GM23338 (cell line): ENCODE results near the gene ASAP2. TPM values are rescaled to one million over a fixed set of nuclear protein-coding genes. Genes with fewer than 3 reads are reported as not detected.

Experiments used
- ATAC-seq: fragments of 200-7000 bp; cut with Tn5 transposase; 3 replicates; pipeline ENCODE4 v1.9.1; 2020
- DNase-seq: peaks from one replicate; pipeline ENCODE4 v3.0.0-alpha.2; 2015; ENCODE audit warnings: low spot score
- H2AFZ ChIP-seq: fragments of 200-600 bp; sonication (generic); 2 replicates; pipeline ENCODE4 v1.8.0; 2016; ENCODE audit warnings: antibody characterized with exemption, mild to moderate bottlenecking, moderate library complexity
- H3F3A ChIP-seq: fragments of 200-600 bp; sonication (generic); replicated peaks from 2 replicates; pipeline ENCODE4 v1.8.0; 2017; ENCODE audit warnings: antibody characterized with exemption, mixed run types, low read depth
- H3K27ac ChIP-seq: fragments of 200-600 bp; sonication (generic); 2 replicates; pipeline ENCODE4 v1.6.1; 2016; ENCODE audit warnings: low read depth
- H3K27me3 ChIP-seq: fragments of 200-600 bp; sonication (generic); 2 replicates; pipeline ENCODE4 v1.8.0; 2016; ENCODE audit warnings: mild to moderate bottlenecking, mixed run types, moderate library complexity; ENCODE audit not compliant: insufficient read depth
- H3K36me3 ChIP-seq: fragments of 200-600 bp; sonication (generic); 2 replicates; pipeline ENCODE4 v1.8.0; 2016; ENCODE audit warnings: mild to moderate bottlenecking; ENCODE audit not compliant: insufficient read depth
- H3K4me1 ChIP-seq: fragments of 200-600 bp; sonication (generic); 2 replicates; pipeline ENCODE4 v1.8.0; 2016; ENCODE audit warnings: mild to moderate bottlenecking, moderate library complexity; ENCODE audit not compliant: insufficient read depth
- H3K4me2 ChIP-seq: fragments of 200-600 bp; sonication (generic); 2 replicates; pipeline ENCODE4 v1.7.1; 2017; ENCODE audit warnings: mixed run types
- H3K4me3 ChIP-seq: fragments of 200-600 bp; sonication (generic); 2 replicates; pipeline ENCODE4 v1.6.1; 2016; ENCODE audit warnings: mixed run types
- H3K79me2 ChIP-seq: fragments of 200-600 bp; sonication (generic); replicated peaks from 2 replicates; pipeline ENCODE4 v1.8.0; 2017; ENCODE audit warnings: mild to moderate bottlenecking; ENCODE audit not compliant: insufficient read depth
- H3K9me2 ChIP-seq: fragments of 200-600 bp; sonication (generic); 2 replicates; pipeline ENCODE4 v1.8.0; 2017; ENCODE audit not compliant: insufficient read depth
- H4K20me1 ChIP-seq: fragments of 200-600 bp; sonication (generic); replicated peaks from 2 replicates; pipeline ENCODE4 v1.8.0; 2017; ENCODE audit warnings: mild to moderate bottlenecking; ENCODE audit not compliant: insufficient read depth
- H3K27ac Mint-ChIP-seq: 2 replicates; pipeline ENCODE4 v1.8.0; 2020; ENCODE audit warnings: inconsistent platforms, mild to moderate bottlenecking, moderate library complexity, mixed read lengths
- H3K27me3 Mint-ChIP-seq: 3 replicates; pipeline ENCODE4 v1.8.0; 2022; ENCODE audit warnings: low read depth, mild to moderate bottlenecking, moderate library complexity, mixed read lengths, inconsistent platforms; ENCODE audit not compliant: insufficient read depth, poor library complexity
- H3K36me3 Mint-ChIP-seq: 3 replicates; pipeline ENCODE4 v1.8.0; 2021; ENCODE audit warnings: low read depth, mild to moderate bottlenecking, inconsistent platforms, moderate library complexity, mixed read lengths
- H3K4me1 Mint-ChIP-seq: 3 replicates; pipeline ENCODE4 v1.8.0; 2020; ENCODE audit warnings: mild to moderate bottlenecking, inconsistent platforms, mixed read lengths
- H3K4me3 Mint-ChIP-seq: 3 replicates; pipeline ENCODE4 v1.8.0; 2021; ENCODE audit warnings: moderate library complexity, mild to moderate bottlenecking, inconsistent platforms, mixed read lengths
- H3K9me3 Mint-ChIP-seq: 3 replicates; pipeline ENCODE4 v1.8.0; 2020; ENCODE audit warnings: moderate library complexity, mild to moderate bottlenecking, inconsistent platforms, mixed read lengths
- CREB1 ChIP-seq: fragments of 250-450 bp; sonication (Bioruptor Pico); IDR thresholded peaks from 2 replicates; pipeline ENCODE4 v1.5.0; 2020; ENCODE audit warnings: low read depth, mild to moderate bottlenecking, moderate library complexity
- CTCF ChIP-seq, 2 experiments: fragments of 200-600 bp in 1 of 2; sonication (generic) in 1 of 2; conservative IDR thresholded peaks; 2 replicates each; pipeline versions ENCODE4 v1.5.1 to v1.6.1; 2016 to 2017; ENCODE audit warnings: antibody characterized with exemption in 2 of 2, low read depth in 2 of 2, mild to moderate bottlenecking in 2 of 2, moderate library complexity in 1 of 2
- ETS1 ChIP-seq: IDR thresholded peaks from 2 replicates; pipeline ENCODE4 v1.6.1; 2016; ENCODE audit warnings: antibody characterized with exemption
- EZH2 ChIP-seq: fragments of 200-600 bp; sonication (generic); IDR thresholded peaks from one replicate; pipeline ENCODE4 v1.8.0; 2017; ENCODE audit warnings: antibody characterized with exemption, mild to moderate bottlenecking, low read depth; ENCODE audit not compliant: unreplicated experiment
- NANOG ChIP-seq: IDR thresholded peaks from 2 replicates; pipeline ENCODE4 v1.6.1; 2016; ENCODE audit warnings: antibody characterized with exemption, borderline replicate concordance
- POLR2AphosphoS5 ChIP-seq: IDR thresholded peaks from 2 replicates; pipeline ENCODE4 v1.6.1; 2016; ENCODE audit warnings: antibody characterized with exemption, low read depth
- REST ChIP-seq: IDR thresholded peaks from one replicate; pipeline ENCODE4 v1.6.1; 2018; ENCODE audit warnings: antibody characterized with exemption; ENCODE audit not compliant: unreplicated experiment
- STAT1 ChIP-seq: IDR thresholded peaks from one replicate; pipeline ENCODE4 v1.6.1; 2016; ENCODE audit warnings: antibody characterized with exemption; ENCODE audit not compliant: unreplicated experiment
- ZNF114 ChIP-seq: fragments of 250-450 bp; sonication (Bioruptor Pico); IDR thresholded peaks from 2 replicates; pipeline ENCODE4 v1.5.0; 2020; ENCODE audit warnings: mild to moderate bottlenecking, moderate library complexity
- ZNF331 ChIP-seq: fragments of 250-450 bp; sonication (Bioruptor Pico); IDR thresholded peaks from 2 replicates; pipeline ENCODE4 v1.5.0; 2020; ENCODE audit warnings: low read depth, mild to moderate bottlenecking, moderate library complexity
- polyA plus RNA-seq: library from polyadenylated mRNA; unstranded; fragments of >200 nt; fragmentation: Nextera tagmentation; extraction: Ambion mirVana; gene quantifications from 2 replicates; pipeline ENCODE4 v1.2.1, GENCODE V29; 2016
- total RNA-seq: library from RNA; depleted of rRNA; stranded (reverse); fragments of >200 nt; shearing (Covaris generic); gene quantifications from 2 replicates; pipeline ENCODE4 v1.2.3, GENCODE V29; 2014

The ASAP2 gene
- total and polyA plus RNA-seq, 2 experiments from 2014 or later = 2.6 to 15.6 TPM

DNA sequence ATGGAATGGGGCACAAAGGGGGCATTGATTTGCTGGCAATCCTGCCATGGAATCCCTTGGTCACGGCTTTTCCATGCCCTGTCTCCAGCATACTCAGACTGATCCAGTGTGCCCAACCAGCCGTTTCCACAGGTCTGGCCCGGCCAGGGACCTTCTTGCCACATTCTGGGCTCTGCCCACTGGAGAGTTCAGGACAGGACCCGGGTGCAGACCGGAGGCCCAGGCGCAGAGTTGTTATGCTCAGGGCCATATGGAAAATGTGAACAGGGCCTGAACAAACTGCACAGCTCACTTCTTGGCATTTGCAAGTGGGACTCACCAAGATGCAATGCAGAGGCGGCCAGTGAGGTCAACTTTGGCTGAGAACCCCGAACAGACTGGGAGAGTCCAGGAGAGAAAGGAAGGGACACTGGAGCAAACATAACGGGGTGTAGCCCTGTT lies 15.6 kb upstream of the ASAP2 start (continued):
- TF ChIP-seq REST = no peak
- no peak for TF ChIP-seq STAT1
- no peak for TF ChIP-seq ZNF331 (CRISPR knock-in tag)
- TF ChIP-seq ETS1 = no peak
- no peak for TF ChIP-seq CREB1 (CRISPR knock-in tag)
- TF ChIP-seq NANOG = no peak
- no peak for TF ChIP-seq POLR2AphosphoS5
- TF ChIP-seq CTCF (conservative IDR thresholded peaks at IDR 0.05; ENCODE audit: low read depth in 2 of 2) = no peak

DNA sequence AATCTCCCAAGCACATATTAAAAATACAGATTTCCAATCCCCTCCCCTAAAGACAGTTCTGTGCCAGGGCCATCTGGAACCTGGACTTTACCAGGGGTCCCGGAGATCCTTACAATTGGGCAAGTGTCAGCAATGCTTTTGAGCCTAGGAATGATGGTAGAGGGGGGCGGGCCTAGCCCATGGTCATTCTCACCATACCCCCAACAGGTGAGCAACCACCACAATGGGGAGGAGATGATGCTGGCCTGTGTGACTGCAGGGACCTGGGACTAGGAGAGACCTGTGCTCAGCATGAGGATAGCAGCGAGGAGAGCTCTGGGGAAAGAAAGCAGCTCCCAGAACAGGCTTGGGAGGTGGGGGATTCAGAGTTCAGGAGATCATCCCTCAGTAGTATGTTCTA lies 13.9 kb upstream of the ASAP2 start:
- Mint-ChIP-seq H3K4me3 (no peak overlapping the region), H3K9me3 (no peaks in the 10 kb centered on the region), H3K27me3 (peaks cover 2% of the 10 kb centered on the region), H3K27ac (no peak overlapping the region), H3K4me1 (peaks cover 5% of the 10 kb centered on the region), H3K36me3 (no peaks in the 10 kb centered on the region)
- Histone ChIP-seq H3K4me2 (no peak overlapping the region), H4K20me1 (no peaks in the 10 kb centered on the region), H3K27me3 (no peaks in the 10 kb centered on the region), H3K79me2 (no peaks in the 10 kb centered on the region), H3K9me2 (no peaks in the 10 kb centered on the region), H3K27ac (no peak overlapping the region), H3K4me3 (no peak overlapping the region), H3K4me1 (0 out of 2 replicates have a peak, but pooled peaks cover 5% of the 10 kb centered on the region), H2AFZ (no peak overlapping the region), H3F3A (no peaks in the 10 kb centered on the region), H3K36me3 (no peaks in the 10 kb centered on the region)
- no peak for DNase-seq
- no peak for ATAC-seq
- TF ChIP-seq EZH2 (no peak), ZNF114 (CRISPR knock-in tag) (no peak), NANOG (no peak), POLR2AphosphoS5 (no peak), ZNF331 (CRISPR knock-in tag) (no peak), CTCF (conservative IDR thresholded peaks at IDR 0.05; ENCODE audit: low read depth in 2 of 2) (no peak), REST (no peak)
